Psoas muscle (tissue), 8 donors: ENCODE measurements around the gene IL3. TPM values are rescaled to one million over a fixed set of nuclear protein-coding genes. Genes with fewer than 3 reads are reported as not detected.

Source experiments
- ATAC-seq, 4 donors: fragments of 200-7000 bp; cut with Tn5 transposase; one replicate each; pipeline ENCODE4 v1.9.1; 2020; ENCODE audit warnings: moderate library complexity in 3 of 4, mild to moderate bottlenecking in 2 of 4
- DNase-seq, 2 donors: peaks; one replicate each; pipeline ENCODE4 v3.0.0-alpha.2; 2020
- H3K27ac ChIP-seq: fragments of 200-600 bp; one replicate; pipeline ENCODE4 v1.8.0; 2022
- H3K27me3 ChIP-seq, 3 donors: fragments of 200-600 bp in 1 of 3; one replicate each; pipeline versions ENCODE4 v1.6.1 to v1.8.0; 2013 to 2022; ENCODE audit warnings: low read length in 2 of 3, mild to moderate bottlenecking in 2 of 3, moderate library complexity in 1 of 3; ENCODE audit not compliant: insufficient read depth in 3 of 3
- H3K36me3 ChIP-seq, 2 donors: fragments of 200-600 bp in 1 of 2; one replicate each; pipeline versions ENCODE4 v1.6.1 to v1.8.0; 2013 to 2022; ENCODE audit warnings: low read depth in 1 of 2, mild to moderate bottlenecking in 1 of 2, moderate library complexity in 1 of 2; ENCODE audit not compliant: insufficient read depth in 1 of 2
- H3K4me1 ChIP-seq: fragments of 200-600 bp; one replicate; pipeline ENCODE4 v1.8.0; 2022
- H3K4me3 ChIP-seq: fragments of 200-600 bp; one replicate; pipeline ENCODE4 v1.8.0; 2022; ENCODE audit warnings: mild to moderate bottlenecking
- H3K9me3 ChIP-seq: fragments of 200-600 bp; one replicate; pipeline ENCODE4 v1.8.0; 2022
- CTCF ChIP-seq: fragments of 200-600 bp; IDR thresholded peaks from one replicate; pipeline ENCODE4 v1.8.0; 2022; ENCODE audit warnings: antibody characterized with exemption
- WGBS, 3 donors: extraction: QIAGEN DNeasy Blood & Tissue Kit; methylation state at CpG; one replicate each; pipeline versions ENCODE4 v1.1.6 to v1.1.7; 2013; 5-methylcytosine and 5-hydroxymethylcytosine counted together
- intact Hi-C, 2 donors: fragments of 100-400 bp; cut with DNase I; formaldehyde crosslinking; loops; one replicate each; pipeline versions ENCODE4 v1.11.0 to v1.14.2; 2022
- polyA plus RNA-seq, 3 donors: library from polyadenylated mRNA; stranded (reverse); fragments of 200-250 nt; gene quantifications; one replicate each; pipeline ENCODE4 v1.2.3, GENCODE V29; 2013
- total RNA-seq, 4 donors: library from RNA; stranded (reverse); fragmentation: NEBNext Ultra II Directional in 2 of 4; extraction: Animal tissue kit (Norgen Biotek cat#: 25700) in 2 of 4; gene quantifications; one replicate each; pipeline versions ENCODE4 v1.2.1 to v1.2.4, GENCODE V29; 2021 to 2023
- donor health status: healthy with polysubstance abuse.
- donor health status: DM: no; HTN: no; CAD: no; lungs with moderate emphysema.
- donor health status: Bipolar disorder and iron deficiency.
- donor health status: healthy.
- donor health status: DM: yes; HTN: yes; CAD: no.
- donor health status: DM: no; HTN: no; CAD: no.
- donor health status: DM: no; HTN: no; CAD: no.
- donor health status: DM: yes; HTN: yes; CAD: no.

The IL3 gene
- total and polyA plus RNA-seq, 7 donors, result not detected

GRCh38 chr5:132098151-132098594 is 37.7 kb downstream of the IL3 start:
- Histone ChIP-seq H3K27ac (no peak overlapping the region), H3K36me3 (no peaks in the 10 kb centered on the region), H3K9me3 (no peaks in the 10 kb centered on the region), H3K27me3 (no peaks in the 10 kb centered on the region), H3K4me1 (peaks cover 2% of the 10 kb centered on the region), H3K4me3 (no peak overlapping the region)
- intact Hi-C loops, result no loop called here
- no peak for TF ChIP-seq CTCF
- ATAC-seq, result no peak
- 81 to 91% (median 87%) methylated on average over 5 of the region's 5 CpGs for WGBS, 3 donors
- DNase-seq, result no peak

GRCh38 chr5:132098621-132099020 is 38.2 kb downstream of the IL3 start:
- no peaks in the 10 kb centered on the region for H3K27me3 ChIP-seq
- no peak for TF ChIP-seq CTCF
- intact Hi-C loops, result no loop called here
- no peaks in the 10 kb centered on the region for H3K36me3 ChIP-seq
- no peak overlapping the region for H3K27ac ChIP-seq
- H3K9me3 ChIP-seq, result no peaks in the 10 kb centered on the region
- peaks cover 4% of the 10 kb centered on the region for H3K4me1 ChIP-seq
- no peak overlapping the region for H3K4me3 ChIP-seq
- no peak for ATAC-seq
- DNase-seq, result no peak

- TF ChIP-seq CTCF, result no peak
- H3K27me3 ChIP-seq, result no peaks in the 10 kb centered on the region
- H3K27ac ChIP-seq, result no peak overlapping the region
- DNase-seq (no peak), ATAC-seq (no peak)
- H3K36me3 ChIP-seq, result no peaks in the 10 kb centered on the region
- no peaks in the 10 kb centered on the region for H3K9me3 ChIP-seq
- no peak overlapping the region for H3K4me3 ChIP-seq
- peaks cover 4% of the 10 kb centered on the region for H3K4me1 ChIP-seq
- intact Hi-C loops, result no loop called here
- 67 to 84% (median 82%) methylated on average over 5 of the region's 5 CpGs for WGBS, 3 donors
Observed at GRCh38 chr5:132099076-132099748, 38.8 kb downstream of the IL3 start.

DNA sequence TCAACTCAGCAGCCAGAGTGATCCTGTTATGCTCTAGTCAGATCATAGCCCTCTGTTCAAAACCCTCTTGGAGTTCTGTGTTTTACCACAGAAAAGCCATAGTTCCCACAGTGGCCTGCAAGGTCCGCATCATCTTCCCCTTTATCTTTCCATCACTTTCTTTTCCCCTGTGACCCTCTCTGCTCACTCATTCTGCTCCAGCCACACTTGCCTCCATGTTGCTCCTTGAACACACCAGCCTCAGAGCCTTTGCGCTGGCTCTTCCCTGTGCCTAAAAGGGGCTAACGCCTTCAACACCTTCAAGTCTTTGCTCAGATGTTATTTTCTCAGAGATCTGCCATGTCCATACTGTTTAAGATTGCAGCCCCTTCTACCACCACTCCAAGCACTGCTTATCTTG is 39.5 kb downstream of the IL3 start:
- peaks cover 4% of the 10 kb centered on the region for H3K4me1 ChIP-seq
- WGBS, 3 donors, result 90 to 99% (median 93%) methylated on average over 3 of the region's 3 CpGs
- intact Hi-C loops, result no loop called here
- H3K4me3 ChIP-seq, result no peak overlapping the region
- no peak for DNase-seq
- no peaks in the 10 kb centered on the region for H3K27me3 ChIP-seq
- no peak for TF ChIP-seq CTCF
- no peak overlapping the region for H3K27ac ChIP-seq
- no peaks in the 10 kb centered on the region for H3K36me3 ChIP-seq
- no peak for ATAC-seq
- H3K9me3 ChIP-seq, result no peaks in the 10 kb centered on the region

DNA sequence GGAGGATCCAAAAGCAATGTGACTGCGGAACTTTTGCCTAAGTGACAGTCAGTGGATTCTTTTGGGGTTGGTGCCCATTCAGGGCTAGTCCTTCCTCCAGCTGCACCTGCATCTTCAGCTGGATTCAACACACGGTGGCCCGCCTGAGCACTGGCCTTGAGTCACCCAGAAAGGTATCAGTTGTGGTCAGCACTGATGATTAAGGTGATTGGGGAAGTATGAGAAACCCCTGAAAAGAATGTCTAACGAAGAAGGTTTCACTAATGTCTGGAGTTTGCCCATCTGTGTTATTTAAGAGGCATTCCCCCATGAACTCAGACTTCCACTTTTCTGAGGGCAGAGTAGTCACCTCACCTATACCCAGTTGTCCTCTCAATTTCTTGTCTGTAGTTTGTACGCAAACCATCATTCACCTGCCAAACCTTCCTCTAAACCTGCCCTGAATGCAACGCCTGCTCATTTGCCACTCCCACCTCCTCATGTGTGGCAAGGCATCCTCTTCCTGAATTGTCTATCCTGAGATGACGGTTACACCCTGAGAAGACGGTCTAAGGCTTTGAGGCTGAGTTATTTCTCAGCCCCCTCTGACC is 40.3 kb downstream of the IL3 start:
- Histone ChIP-seq H3K9me3 (no peaks in the 10 kb centered on the region), H3K4me1 (peaks cover 4% of the 10 kb centered on the region), H3K4me3 (no peak overlapping the region), H3K36me3 (no peaks in the 10 kb centered on the region), H3K27ac (no peak overlapping the region), H3K27me3 (no peaks in the 10 kb centered on the region)
- no peak for ATAC-seq
- TF ChIP-seq CTCF, result no peak
- WGBS, 3 donors, result 85 to 89% (median 87%) methylated on average over 8 of the region's 8 CpGs
- DNase-seq, result no peak
- intact Hi-C loops, result no loop called here
